Skeletal muscle tissue (tissue), 4 donors: ENCODE results near the gene WNT3A. TPM values are rescaled to one million over a fixed set of nuclear protein-coding genes. Genes with fewer than 3 reads are reported as not detected.

Experiments used
- H3K27ac ChIP-seq: one replicate; pipeline ENCODE4 v1.7.0; 2013; ENCODE audit warnings: mild to moderate bottlenecking, low read depth, low read length, inconsistent platforms
- H3K27me3 ChIP-seq, 3 donors: one replicate each; pipeline ENCODE4 v1.7.0; 2013; ENCODE audit warnings: low read length in 3 of 3; ENCODE audit not compliant: control insufficient read depth in 3 of 3, insufficient read depth in 3 of 3
- H3K36me3 ChIP-seq, 3 donors: one replicate each; pipeline ENCODE4 v1.7.0; 2013; ENCODE audit warnings: low read length in 3 of 3; ENCODE audit not compliant: control insufficient read depth in 3 of 3, insufficient read depth in 3 of 3
- H3K4me1 ChIP-seq, 3 donors: one replicate each; pipeline ENCODE4 v1.7.0; 2013; ENCODE audit warnings: low read length in 3 of 3, mild to moderate bottlenecking in 3 of 3; ENCODE audit not compliant: control insufficient read depth in 3 of 3, insufficient read depth in 3 of 3
- H3K4me3 ChIP-seq, 3 donors: one replicate each; pipeline ENCODE4 v1.7.0; 2013; ENCODE audit warnings: low read length in 3 of 3
- H3K9ac ChIP-seq, 3 donors: one replicate each; pipeline ENCODE4 v1.7.0; 2013; ENCODE audit warnings: low read length in 3 of 3, mild to moderate bottlenecking in 3 of 3, moderate library complexity in 2 of 3, low read depth in 1 of 3
- H3K9me3 ChIP-seq, 3 donors: one replicate each; pipeline ENCODE4 v1.7.0; 2013; ENCODE audit warnings: low read length in 3 of 3; ENCODE audit not compliant: control insufficient read depth in 3 of 3
- total RNA-seq: library from RNA; depleted of rRNA; stranded (reverse); fragments of >200 nt; gene quantifications from one replicate; pipeline ENCODE4 v1.2.3, GENCODE V29; 2014
- donor health status: Osteomylitis.

WNT3A gene
- total RNA-seq, 1 donor from 2014 or later: not detected

DNA sequence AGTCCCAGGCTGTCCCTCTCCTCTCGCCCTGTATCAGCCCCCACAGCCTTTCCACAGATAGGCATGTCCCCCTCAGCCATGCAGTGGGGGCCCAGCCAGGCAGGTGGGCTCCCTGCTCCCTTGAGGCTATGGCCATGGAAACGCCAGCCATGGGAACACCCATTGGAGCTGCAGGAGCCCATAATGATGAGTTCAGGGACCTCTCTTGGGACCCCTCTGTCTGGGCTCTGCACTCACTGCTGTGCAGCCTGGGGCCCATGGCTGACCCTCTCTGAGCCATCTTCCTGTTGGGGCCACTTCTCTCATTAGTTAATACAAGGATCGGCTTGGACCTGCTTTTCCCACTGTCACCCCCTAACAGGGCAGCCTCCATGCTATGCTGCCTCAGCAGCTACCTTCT lies 33.2 kb downstream of the WNT3A start:
- Histone ChIP-seq H3K4me1 (peaks cover 0 to 2% (median 2%) of the 10 kb centered on the region in 3 donors), H3K27ac (no peak overlapping the region), H3K36me3 (no peaks in the 10 kb centered on the region), H3K9me3 (no peaks in the 10 kb centered on the region), H3K4me3 (no peak overlapping the region), H3K9ac (no peak overlapping the region), H3K27me3 (peaks cover 46 to 52% (median 47%) of the 10 kb centered on the region in 3 donors)

DNA sequence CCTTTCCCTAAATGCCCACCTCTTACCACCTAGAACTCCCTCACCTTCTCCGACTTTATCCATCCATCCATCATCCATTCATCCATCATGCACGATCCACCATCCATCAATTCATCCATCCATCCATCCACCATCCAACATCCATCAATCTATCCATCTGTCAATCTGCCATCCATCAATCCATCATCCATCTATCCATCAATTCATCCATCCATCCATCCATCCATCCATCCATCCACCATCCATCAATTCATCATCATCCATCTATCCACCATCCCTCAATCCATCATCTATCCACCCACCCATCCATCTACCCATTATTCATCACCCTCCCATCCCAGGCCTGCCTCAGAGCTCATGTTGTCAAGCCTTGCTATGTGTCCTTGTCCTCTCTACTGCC lies 34.5 kb downstream of the WNT3A start:
- Histone ChIP-seq H3K4me3 (no peak overlapping the region), H3K9ac (no peak overlapping the region), H3K27me3 (peaks cover 35 to 40% (median 39%) of the 10 kb centered on the region in 3 donors), H3K9me3 (no peaks in the 10 kb centered on the region), H3K4me1 (peaks cover 0 to 2% (median 2%) of the 10 kb centered on the region in 3 donors), H3K36me3 (no peaks in the 10 kb centered on the region), H3K27ac (no peak overlapping the region)

DNA sequence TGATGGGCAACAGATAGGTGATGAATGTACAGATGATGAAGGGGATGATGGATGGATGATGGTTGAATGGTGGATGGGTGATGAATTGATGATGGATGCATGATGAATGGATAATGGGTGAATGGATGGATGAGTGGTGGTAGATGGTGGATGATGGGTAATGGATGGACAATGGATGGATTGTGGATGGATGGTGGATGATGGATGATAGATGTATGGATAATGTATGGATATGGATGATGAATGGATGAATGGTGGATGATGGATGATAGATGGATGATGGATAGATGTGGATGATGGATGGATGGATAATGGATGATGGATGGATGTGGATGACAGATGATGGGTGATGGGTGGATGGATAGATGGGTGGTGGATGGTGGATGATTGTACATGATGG lies 35.7 kb downstream of the WNT3A start:
- Histone ChIP-seq H3K4me1 (peaks cover 0 to 2% (median 2%) of the 10 kb centered on the region in 3 donors), H3K27me3 (peaks cover 23 to 31% (median 27%) of the 10 kb centered on the region in 3 donors)

DNA sequence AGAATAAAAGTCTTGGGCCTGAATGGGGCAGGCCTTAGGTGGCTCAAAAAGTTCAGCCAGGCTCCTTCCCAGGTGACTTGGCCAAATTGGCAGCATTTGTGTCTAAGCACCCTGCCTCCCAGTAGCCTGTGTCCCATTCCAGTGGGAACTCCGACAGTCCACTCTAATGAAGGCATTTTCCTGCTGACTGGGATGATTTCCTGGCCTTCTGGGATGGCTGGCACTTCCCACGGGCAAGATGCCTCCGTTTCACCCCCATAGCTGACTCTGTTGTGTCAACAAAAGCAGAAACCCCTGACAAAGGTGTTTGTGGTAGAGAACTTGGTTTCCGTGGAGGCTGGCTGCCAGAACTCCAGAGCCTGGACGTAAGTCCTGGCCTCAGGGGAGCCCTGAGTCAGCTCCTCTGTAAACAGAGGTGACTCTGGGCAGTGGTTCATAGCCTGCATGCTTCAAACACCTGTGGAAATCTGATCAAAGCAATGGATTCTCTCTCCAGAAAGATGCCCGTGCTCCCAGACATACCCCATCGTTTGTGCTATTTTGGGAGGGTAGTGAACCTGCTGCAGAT lies 36.6 kb downstream of the WNT3A start:
- Histone ChIP-seq H3K36me3 (no peaks in the 10 kb centered on the region), H3K4me3 (no peak overlapping the region), H3K4me1 (peaks cover 0 to 2% (median 0%) of the 10 kb centered on the region in 3 donors), H3K27me3 (peaks cover 15 to 25% (median 20%) of the 10 kb centered on the region in 3 donors), H3K9ac (no peak overlapping the region), H3K9me3 (no peaks in the 10 kb centered on the region), H3K27ac (no peak overlapping the region)

More for the DNA sequence above, 35.7 kb downstream of the WNT3A start:
- Histone ChIP-seq H3K27ac (no peak overlapping the region), H3K36me3 (no peaks in the 10 kb centered on the region), H3K4me3 (no peak overlapping the region), H3K9me3 (no peaks in the 10 kb centered on the region), H3K9ac (no peak overlapping the region)

DNA sequence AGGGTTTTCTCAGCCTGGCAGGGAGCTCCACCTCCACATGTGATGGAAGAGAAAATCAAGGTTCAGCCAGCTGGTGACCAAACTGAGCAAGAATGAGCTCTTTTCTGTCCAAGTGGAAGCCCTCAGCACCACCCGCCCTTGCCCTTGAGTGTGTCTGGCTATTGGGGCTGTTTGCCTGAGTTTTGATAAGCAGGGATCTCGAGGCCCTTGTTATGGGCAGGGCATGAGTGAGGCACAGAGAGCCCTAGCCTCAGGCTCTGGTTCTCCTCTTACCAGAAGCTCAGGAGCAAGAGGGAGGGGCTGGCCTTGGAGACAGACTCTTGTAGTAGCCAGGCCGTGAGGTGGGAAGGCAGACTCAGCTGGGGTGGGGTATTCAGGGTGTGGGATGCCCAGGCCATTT lies 38.2 kb downstream of the WNT3A start:
- no peak overlapping the region for H3K4me3 ChIP-seq
- H3K9ac ChIP-seq: no peak overlapping the region

DNA sequence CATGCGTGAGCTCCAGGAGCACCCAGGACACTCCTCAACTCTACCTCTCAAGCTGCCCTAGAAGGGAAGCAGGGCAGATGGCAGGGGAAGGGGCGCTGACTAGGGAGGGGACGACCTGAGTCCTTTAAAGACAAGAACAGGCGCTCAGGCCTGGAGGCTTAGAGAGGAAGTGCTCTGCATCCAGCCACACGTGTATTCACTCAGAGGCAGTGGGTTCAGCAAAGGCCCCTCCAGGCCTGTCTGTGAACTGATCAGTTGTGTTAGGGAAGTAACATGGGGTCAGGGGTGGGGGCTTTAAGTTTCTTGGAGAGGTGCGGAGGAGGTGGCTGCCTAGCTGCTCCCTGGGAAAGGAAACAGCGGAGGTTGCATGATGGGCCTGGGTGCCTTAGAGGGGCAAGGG lies 38.6 kb downstream of the WNT3A start:
- no peaks in the 10 kb centered on the region for H3K36me3 ChIP-seq
- peaks cover 4 to 12% (median 5%) of the 10 kb centered on the region in 3 donors for H3K27me3 ChIP-seq

More for the DNA sequence above, 38.2 kb downstream of the WNT3A start:
- Histone ChIP-seq H3K27me3 (peaks cover 7 to 9% (median 7%) of the 10 kb centered on the region in 3 donors), H3K36me3 (no peaks in the 10 kb centered on the region), H3K9me3 (no peaks in the 10 kb centered on the region), H3K27ac (no peak overlapping the region), H3K4me1 (peaks cover 0 to 2% (median 0%) of the 10 kb centered on the region in 3 donors)

DNA sequence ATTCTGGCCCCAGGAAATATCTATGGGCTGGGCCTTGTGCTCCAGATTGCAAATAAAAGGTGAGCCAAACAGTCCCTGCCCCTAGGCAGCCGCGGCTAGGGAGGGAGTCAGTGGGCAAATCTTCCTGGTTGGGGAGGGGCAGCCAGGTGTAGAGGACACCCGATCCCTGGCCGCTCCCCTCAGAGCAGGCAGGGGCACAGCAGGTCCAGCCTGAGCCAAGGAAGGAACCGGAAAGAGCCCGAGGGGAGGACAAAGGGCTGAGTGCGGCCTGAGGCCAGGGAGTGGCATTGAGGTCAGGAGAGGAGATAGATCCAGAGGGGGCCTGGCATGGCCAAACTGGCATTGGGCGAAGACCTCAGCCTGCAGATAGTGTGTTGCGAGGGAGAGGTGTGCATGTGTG lies 39.1 kb downstream of the WNT3A start:
- H3K36me3 ChIP-seq: no peaks in the 10 kb centered on the region
- no peaks in the 10 kb centered on the region for H3K9me3 ChIP-seq
- peaks cover 5 to 13% (median 9%) of the 10 kb centered on the region in 3 donors for H3K27me3 ChIP-seq
- no peak overlapping the region for H3K27ac ChIP-seq
- peaks cover 0 to 2% (median 0%) of the 10 kb centered on the region in 3 donors for H3K4me1 ChIP-seq
- no peak overlapping the region for H3K9ac ChIP-seq
- no peak overlapping the region for H3K4me3 ChIP-seq

More for the DNA sequence above, 38.6 kb downstream of the WNT3A start:
- Histone ChIP-seq H3K4me3 (no peak overlapping the region), H3K4me1 (peaks cover 0 to 2% (median 0%) of the 10 kb centered on the region in 3 donors), H3K9me3 (no peaks in the 10 kb centered on the region), H3K27ac (no peak overlapping the region), H3K9ac (no peak overlapping the region)

DNA sequence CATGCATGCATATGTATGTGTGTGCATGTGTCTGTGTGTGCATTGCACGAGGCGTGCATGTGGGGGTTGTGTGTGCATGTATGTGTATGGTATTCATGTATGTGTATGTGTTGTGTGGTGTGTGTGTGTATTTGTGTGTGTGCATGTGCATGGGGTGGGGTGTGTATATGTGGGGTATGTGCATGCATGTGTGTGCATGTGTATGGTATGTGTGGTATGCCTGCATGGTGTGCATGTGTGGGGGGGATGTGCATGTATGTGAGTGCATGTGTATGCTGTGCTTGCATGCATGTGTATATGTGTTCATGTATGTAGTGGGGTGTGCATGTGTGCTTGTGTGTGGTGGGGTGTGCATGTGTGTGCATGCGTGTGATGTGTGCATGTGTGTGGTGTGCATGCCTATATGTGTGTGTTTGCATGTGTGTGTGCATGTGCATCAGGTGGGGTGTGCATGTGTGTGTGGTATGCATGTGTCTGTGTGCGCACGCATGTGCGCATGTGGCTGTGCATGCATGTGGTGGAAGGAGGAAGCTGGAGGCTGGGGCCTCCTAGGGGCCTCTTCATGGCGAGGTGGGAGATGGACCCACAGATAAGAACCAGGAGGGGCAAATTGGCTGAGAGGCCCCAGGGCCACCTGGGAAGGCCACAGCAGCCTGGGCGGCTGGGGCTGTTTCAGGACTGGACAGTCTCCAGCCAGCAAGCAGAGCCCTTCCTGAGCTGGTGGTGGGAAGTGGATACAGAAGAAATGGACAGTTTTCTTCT lies 39.8 kb downstream of the WNT3A start:
- Histone ChIP-seq H3K4me1 (peaks cover 0 to 2% (median 0%) of the 10 kb centered on the region in 3 donors), H3K27ac (no peak overlapping the region), H3K36me3 (no peaks in the 10 kb centered on the region), H3K9ac (no peak overlapping the region), H3K4me3 (no peak overlapping the region), H3K27me3 (peaks cover 3 to 13% (median 11%) of the 10 kb centered on the region in 3 donors), H3K9me3 (no peaks in the 10 kb centered on the region)

DNA sequence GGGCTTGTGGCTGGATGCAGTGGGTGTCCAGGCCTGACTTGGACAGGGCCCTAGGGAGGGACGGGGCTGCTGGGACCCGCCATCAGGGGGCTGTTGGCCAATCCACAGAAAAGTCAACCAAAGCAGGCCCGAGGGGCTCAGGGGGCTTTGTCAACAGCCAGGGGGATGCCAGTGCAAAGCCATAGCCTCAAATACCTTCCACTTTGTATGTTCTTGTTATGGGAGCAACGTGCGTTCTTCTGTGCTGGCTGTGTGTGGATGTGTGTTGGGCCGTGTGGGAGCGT lies 40.3 kb downstream of the WNT3A start:
- peaks cover 0 to 2% (median 0%) of the 10 kb centered on the region in 3 donors for H3K4me1 ChIP-seq
- H3K36me3 ChIP-seq: no peaks in the 10 kb centered on the region
- H3K27me3 ChIP-seq: peaks cover 3 to 15% (median 13%) of the 10 kb centered on the region in 3 donors
- H3K9me3 ChIP-seq: no peaks in the 10 kb centered on the region
- no peak overlapping the region for H3K4me3 ChIP-seq
- no peak overlapping the region for H3K9ac ChIP-seq
- H3K27ac ChIP-seq: no peak overlapping the region

DNA sequence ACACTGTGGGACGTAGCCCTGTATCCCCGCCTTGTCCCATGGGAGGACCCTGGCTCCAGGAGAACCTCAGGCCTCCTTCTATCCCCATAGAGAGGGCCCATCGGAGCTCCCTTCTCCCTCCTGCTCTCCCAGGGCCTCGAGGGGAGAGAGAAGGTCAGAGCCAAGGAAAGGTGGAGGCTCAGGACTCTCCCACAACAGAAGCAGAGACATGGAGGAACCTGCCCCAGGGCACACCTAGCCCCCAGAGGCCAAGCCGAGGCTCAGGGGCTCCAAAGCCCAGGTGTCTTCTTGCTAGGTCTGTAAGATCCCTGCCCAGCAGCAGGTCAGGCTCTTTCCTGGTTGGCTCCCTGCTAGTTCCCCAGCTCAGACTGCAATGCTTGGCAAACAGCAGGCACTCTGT lies 41.3 kb downstream of the WNT3A start:
- Histone ChIP-seq H3K9ac (no peak overlapping the region), H3K4me3 (no peak overlapping the region), H3K27me3 (peaks cover 3 to 18% (median 6%) of the 10 kb centered on the region in 3 donors), H3K4me1 (peaks cover 0 to 2% (median 0%) of the 10 kb centered on the region in 3 donors), H3K27ac (no peak overlapping the region), H3K9me3 (no peaks in the 10 kb centered on the region), H3K36me3 (no peaks in the 10 kb centered on the region)
